ENCODE measurements around the gene PTPN13.

GRCh38 chr4:86595426-86595805 lies 1.3 kb downstream of the PTPN13 start:
- TF ChIP-seq CTCF (IDR thresholded peaks at IDR 0.05; ENCODE audit: low read depth, low read length, poor library complexity, severe bottlenecking), result no peak
- TF ChIP-seq EZH2phosphoT487 (IDR thresholded peaks at IDR 0.05; ENCODE audit: borderline replicate concordance, low read length), result no peak

Data from DOHH2 (cell line).